ENCODE measurements around the gene SMARCC2. TPM values are rescaled to one million over a fixed set of nuclear protein-coding genes. Genes with fewer than 3 reads are reported as not detected.
A peak's percentile ranks its signal among the peaks of the same experiment; 100 is the strongest.
"Not testable (repeated sequence)": the region's sequence is repeated elsewhere in the genome, so short reads cannot be mapped to it uniquely, and the experiment has no call there.

SMARCC2 gene
- total RNA-seq, 2 donors from 2014 or later = 101 to 123 TPM

DNA sequence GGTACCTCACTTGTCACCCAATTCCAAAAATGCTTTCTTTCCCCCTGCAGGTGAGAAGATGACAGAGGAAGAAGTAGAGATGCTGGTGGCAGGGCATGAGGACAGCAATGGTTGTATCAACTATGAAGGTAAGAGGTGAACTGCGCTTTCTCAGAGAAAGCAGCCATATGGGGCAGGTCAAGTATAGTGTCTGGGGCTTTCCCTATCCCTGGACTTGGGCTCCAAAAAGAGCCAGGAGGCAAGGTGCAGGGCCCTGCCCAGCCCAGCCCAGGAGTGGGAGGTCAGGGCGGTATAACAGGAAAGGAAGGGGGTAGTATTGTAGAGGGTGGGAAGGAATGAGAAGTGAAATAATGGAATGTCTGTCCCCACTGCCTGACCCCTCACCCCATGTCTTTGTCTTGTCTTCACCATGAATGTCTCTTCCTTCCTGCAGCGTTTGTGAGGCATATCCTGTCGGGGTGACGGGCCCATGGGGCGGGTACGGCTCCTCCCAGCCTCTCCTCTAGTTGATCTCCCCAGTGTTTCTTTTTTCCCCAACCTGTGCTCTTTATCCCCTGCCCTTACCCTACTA lies 29.0 kb downstream of the SMARCC2 start:
- Mint-ChIP-seq H3K9me3 (no peaks in the 10 kb centered on the region), H3K36me3 (peaks cover 42 to 61% of the 10 kb centered on the region in 2 donors), H3K27ac (peak overlapping the region; percentile 95 to 98)
- peak; percentile 22 to 38 for ATAC-seq
- DNase-seq (ENCODE audit: low spot score in 2 of 2) = peak in 1 of 2 donors; percentile 48

DNA sequence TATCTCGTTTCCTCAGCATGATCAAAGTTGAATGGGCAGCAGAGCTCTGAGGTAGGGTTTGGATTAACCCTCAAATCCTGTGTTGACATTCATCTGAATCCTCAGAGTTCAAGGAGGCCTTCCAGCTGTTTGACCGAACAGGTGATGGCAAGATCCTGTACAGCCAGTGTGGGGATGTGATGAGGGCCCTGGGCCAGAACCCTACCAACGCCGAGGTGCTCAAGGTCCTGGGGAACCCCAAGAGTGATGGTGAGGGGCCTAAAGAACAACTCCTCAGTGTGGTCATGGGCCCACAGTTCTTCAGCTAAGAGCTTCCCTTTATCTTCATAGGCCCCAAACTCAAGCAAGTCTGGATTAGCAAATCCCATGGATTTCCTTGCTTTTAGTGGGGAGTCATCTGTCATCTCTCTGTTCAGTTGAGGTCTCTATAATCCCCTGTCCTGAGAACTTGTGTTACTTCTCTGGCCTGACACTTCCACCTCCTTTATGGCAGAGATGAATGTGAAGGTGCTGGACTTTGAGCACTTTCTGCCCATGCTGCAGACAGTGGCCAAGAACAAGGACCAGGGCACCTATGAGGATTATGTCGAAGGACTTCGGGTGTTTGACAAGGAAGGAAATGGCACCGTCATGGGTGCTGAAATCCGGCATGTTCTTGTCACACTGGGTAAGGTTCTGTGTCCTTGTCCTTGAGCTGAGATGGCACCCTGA lies 29.6 kb downstream of the SMARCC2 start:
- H3K9me3 Mint-ChIP-seq = no peaks in the 10 kb centered on the region
- no peak for ATAC-seq
- DNase-seq (ENCODE audit: low spot score in 2 of 2) = no peak
- peaks cover 42 to 62% of the 10 kb centered on the region in 2 donors for H3K36me3 Mint-ChIP-seq
- H3K27ac Mint-ChIP-seq = peak overlapping the region; percentile 95 to 98

DNA sequence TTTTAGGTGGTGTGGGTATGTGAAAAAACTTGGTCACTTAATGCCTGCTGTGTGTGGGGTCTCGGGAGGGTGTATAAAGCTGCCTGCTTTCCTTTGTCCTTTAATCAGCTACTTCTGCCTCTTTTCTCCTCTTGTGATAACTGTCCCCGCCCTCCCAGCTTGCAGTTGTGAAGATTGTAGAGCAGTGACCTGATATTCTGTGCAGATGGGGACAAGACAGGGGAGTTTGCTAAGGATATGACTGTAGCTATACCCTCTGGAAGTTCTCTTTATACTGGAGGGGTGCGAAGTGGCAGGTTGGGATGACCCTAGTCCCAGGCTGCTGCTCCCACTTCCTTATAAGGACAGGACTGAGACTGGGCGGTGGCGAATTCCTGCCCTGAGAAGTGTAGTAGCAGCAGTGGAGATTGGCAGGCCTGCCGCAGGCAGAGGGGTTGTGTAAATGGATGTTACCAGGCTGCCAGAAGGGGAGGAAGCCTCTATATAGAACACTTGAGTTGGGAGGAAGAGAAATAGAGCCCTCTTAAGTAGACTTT lies 30.3 kb downstream of the SMARCC2 start:
- Mint-ChIP-seq H3K27ac (peak overlapping the region; percentile 95 to 98), H3K36me3 (peaks cover 42 to 62% of the 10 kb centered on the region in 2 donors), H3K9me3 (no peaks in the 10 kb centered on the region)
- ATAC-seq = peak in 1 of 2 donors; percentile 17
- DNase-seq (ENCODE audit: low spot score in 2 of 2) = no peak

DNA sequence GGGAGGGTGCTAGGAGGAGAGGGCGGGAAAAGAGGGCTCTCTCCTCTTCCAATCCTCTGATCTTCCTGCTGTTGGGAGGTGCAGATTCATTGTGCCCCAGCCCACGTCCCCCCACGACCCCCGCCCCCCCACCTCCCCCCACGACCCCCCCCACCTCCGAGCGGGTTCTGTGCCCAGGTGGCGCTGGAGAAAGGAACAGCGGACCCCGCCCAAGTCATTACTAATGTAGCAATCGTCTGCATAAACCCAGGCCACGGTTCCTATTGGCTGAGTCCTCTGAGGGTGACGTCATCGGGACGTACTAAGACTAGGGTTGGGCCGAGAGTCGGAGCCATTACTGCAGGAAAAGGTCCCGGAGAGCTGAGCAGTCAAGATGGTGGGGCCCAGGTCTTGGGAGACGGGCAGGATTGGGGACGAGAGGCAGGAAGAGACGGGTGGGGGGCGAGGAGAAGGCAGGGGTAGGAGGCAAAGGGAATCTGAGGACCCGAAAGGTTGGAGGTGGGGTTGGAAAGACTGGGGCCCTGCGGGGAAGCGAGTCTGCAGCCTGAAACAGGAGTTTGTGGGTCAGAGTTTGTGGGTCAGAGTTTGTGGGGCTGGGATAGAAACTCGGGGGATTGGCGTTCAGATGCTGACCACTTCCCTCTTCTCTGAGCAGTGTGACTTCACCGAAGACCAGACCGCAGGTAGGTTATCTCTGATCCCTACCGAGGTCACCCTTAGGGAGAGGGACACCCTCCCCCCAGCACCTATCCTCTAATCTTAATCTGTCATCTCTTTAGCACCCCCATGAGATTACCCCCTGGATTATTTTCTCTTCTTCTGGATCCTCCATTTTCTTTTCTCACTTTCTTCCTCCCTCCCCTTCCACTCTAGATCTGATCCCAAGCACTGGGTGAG lies 31.0 kb downstream of the SMARCC2 start, which contains the start of gene MYL6:
Gene MYL6 (plus strand): TSS at position 331 of the 897 bp plus-strand sequence. CDS start 43 bp downstream, at position 374.
- Mint-ChIP-seq H3K9me3 (no peaks in the 10 kb centered on the region), H3K27ac (peak within 1 kb of the TSS; percentile 95 to 98), H3K36me3 (peaks cover 42 to 62% of the 10 kb centered on the region in 2 donors)
- ATAC-seq (peak; percentile 86 to 92), DNase-seq (ENCODE audit: low spot score in 2 of 2) (peak; percentile 87 to 92)

DNA sequence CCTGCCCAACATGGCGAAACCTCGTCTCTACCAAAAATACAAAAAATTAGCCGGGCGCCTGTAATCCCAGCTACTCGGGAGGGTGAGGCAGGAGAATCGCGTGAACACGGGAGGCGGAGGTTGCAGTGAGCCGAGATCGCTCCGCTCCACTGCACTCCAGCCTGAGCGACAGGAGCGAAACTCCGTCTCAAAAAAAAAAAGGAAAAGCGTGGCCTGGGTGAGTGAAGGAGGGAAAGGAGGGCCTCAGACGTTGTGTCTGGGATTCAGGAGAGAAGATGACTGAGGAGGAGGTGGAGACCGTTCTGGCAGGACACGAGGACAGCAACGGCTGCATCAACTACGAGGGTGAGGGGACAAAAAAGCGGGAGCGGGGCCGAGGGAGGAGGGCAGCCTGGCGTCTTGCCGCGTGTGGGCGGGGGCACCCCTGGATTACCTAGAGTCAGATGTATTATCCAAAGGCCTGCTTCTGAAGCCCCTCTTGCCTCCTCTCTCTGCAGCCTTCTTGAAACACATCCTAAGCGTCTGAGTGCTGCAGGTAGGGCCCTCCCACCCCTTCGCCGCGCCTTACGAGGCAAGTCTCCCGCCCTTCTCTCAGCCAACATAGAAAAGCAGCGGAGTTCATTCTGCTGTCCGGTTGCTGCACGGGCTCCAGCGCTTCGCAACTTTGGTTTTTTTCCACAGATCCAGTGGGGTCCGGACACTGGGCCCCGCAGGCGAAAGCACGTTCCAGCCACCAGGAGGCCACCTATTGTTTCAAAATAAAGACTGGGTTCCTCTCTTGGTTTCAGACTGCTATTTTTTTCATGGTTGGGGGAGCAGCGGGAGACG lies 31.9 kb downstream of the SMARCC2 start:
- peaks cover 42 to 65% of the 10 kb centered on the region in 2 donors for H3K36me3 Mint-ChIP-seq
- peak in 1 of 2 donors; percentile 53 for DNase-seq (ENCODE audit: low spot score in 2 of 2)
- peak; percentile 17 to 59 for ATAC-seq
- no peaks in the 10 kb centered on the region for H3K9me3 Mint-ChIP-seq
- peak overlapping the region; percentile 95 to 96 for H3K27ac Mint-ChIP-seq

DNA sequence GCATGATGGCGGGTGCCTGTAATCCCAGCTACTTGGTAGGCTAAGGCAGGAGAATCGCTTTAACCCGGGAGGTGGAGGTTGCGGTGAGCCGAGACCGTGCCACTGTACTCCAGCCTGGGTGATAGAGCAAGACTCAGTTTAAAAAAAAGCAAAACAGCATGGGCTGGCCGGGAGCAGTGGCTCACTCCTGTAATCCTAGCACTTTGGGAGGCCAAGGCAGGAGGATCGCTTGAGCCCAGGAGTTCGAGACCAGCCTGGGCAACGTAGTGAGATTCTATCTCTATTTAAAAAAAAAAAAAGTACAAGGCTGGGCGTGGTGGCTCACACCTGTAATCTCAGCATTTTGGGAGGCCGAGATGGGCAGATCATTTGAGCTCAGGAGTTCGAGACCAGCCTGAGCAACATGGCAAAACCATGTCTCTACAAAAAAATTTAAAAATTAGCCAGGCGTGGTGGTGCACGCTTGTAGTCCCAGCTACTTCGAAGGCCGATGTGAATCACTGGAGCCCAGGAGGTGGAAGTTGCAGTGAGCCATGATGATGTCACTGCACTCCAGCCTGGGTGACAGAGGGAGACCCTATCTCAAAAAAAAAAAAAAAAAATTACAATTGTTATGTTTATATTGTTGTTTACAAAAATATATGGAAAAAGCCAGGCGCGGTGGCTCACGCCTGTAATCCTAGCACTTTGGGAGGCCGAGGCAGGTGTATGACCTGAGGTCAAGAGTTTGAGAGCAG lies 32.7 kb downstream of the SMARCC2 start:
- DNase-seq (ENCODE audit: low spot score in 2 of 2); ATAC-seq; H3K9me3 Mint-ChIP-seq: not testable (repeated sequence)
- peaks cover 42 to 65% of the 10 kb centered on the region in 2 donors for H3K36me3 Mint-ChIP-seq
- H3K27ac Mint-ChIP-seq = peak overlapping the region; percentile 95 to 96

DNA sequence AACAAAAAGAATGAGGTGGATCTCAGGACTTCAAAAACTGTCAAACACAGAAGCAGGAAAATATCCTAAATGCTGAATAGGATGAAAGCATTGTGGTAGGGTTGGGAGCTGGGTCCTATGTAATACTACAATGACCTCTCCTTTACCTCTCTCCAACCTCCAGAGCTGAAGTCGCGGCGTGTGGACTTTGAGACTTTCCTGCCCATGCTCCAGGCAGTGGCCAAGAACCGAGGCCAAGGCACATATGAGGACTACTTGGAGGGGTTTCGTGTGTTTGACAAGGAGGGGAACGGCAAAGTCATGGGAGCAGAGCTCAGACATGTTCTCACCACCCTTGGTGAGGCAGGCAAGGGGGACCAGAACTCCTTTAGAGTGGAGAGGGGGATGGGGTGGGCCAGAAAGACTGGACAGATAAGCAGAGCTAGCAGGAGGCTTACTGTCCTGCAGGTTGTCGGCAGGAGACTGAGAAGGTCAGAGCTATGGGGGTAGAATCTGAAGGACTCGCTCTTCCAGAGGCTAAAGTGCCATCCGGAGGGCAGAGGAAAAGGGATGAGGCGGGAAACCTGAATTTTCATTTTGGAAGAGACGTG lies 33.9 kb downstream of the SMARCC2 start:
- Mint-ChIP-seq H3K9me3 (no peaks in the 10 kb centered on the region), H3K36me3 (peaks cover 29 to 52% of the 10 kb centered on the region in 2 donors), H3K27ac (peak overlapping the region in 1 of 2 donors; percentile 2)
- ATAC-seq (no peak), DNase-seq (ENCODE audit: low spot score in 2 of 2) (no peak)

GRCh38 chr12:56154818-56155217 lies 34.5 kb downstream of the SMARCC2 start:
- Mint-ChIP-seq H3K36me3 (peaks cover 24 to 47% of the 10 kb centered on the region in 2 donors), H3K27ac (no peak overlapping the region), H3K9me3 (no peaks in the 10 kb centered on the region)
- no peak for DNase-seq (ENCODE audit: low spot score in 2 of 2)
- ATAC-seq = no peak

DNA sequence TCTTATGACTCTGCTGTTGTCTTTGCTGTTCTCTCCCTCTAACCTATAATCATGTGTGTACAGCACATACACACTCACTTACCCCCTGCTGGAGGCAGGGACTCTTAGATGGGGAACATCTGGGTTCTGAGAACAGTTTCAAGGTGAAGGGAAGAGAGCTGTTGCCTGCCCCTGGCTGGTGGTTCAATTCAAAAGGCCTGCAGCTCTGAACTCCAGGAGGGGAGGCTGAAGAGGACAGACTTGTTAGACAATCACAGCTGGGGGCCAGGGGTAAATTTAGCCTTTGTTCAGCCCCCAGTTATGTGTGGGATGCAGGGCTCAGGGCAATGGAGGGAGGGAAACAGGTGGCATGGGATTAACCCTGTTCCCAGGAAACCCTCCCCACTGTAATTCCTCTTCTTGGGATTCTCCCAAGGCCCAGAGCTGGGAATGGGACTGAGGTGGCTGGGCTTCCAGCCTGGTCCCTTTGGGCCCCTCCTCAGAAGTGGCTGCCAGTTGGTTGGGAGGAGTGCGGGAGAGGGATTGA lies 35.0 kb downstream of the SMARCC2 start:
- no peak for DNase-seq (ENCODE audit: low spot score in 2 of 2)
- ATAC-seq = no peak
- H3K27ac Mint-ChIP-seq = no peak overlapping the region
- H3K9me3 Mint-ChIP-seq = no peaks in the 10 kb centered on the region
- peaks cover 19 to 42% of the 10 kb centered on the region in 2 donors for H3K36me3 Mint-ChIP-seq

DNA sequence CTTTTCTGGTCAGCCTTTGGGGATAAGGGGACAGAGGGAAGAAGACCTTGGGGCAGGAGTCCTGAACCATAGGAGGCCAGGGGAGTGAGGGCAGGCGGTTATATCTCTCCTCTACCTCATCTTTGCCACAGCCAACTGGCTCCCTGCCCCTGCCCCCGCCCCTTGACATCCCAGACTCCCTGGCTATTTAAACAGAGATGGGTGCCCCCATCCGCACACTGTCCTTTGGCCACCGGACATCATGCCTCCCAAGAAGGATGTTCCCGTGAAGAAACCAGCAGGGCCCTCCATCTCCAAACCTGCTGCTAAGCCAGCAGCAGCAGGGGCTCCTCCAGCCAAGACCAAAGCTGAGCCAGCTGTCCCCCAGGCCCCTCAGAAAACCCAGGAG lies 35.6 kb downstream of the SMARCC2 start:
- Mint-ChIP-seq H3K9me3 (no peaks in the 10 kb centered on the region), H3K36me3 (peaks cover 12 to 36% of the 10 kb centered on the region in 2 donors), H3K27ac (peak overlapping the region in 1 of 2 donors; percentile 98)
- DNase-seq (ENCODE audit: low spot score in 2 of 2) (no peak), ATAC-seq (no peak)

GRCh38 chr12:56152756-56153677 lies 36.3 kb downstream of the SMARCC2 start:
- no peak for ATAC-seq
- peaks cover 6 to 29% of the 10 kb centered on the region in 2 donors for H3K36me3 Mint-ChIP-seq
- no peaks in the 10 kb centered on the region for H3K9me3 Mint-ChIP-seq
- no peak for DNase-seq (ENCODE audit: low spot score in 2 of 2)
- H3K27ac Mint-ChIP-seq = peak overlapping the region; percentile 96 to 98

GRCh38 chr12:56152132-56152755 lies 37.0 kb downstream of the SMARCC2 start, which contains the start of gene MYL6B:
Gene MYL6B, plus strand, starts transcription at chr12:56152587. Its CDS starts 1,332 bp downstream, at chr12:56153919.
- no peaks in the 10 kb centered on the region for H3K9me3 Mint-ChIP-seq

GRCh38 chr12:56151672-56152131 lies 37.6 kb downstream of the SMARCC2 start:
- Mint-ChIP-seq H3K9me3 (no peaks in the 10 kb centered on the region), H3K27ac (peak overlapping the region; percentile 96 to 98), H3K36me3 (peaks cover 0 to 18% of the 10 kb centered on the region in 2 donors)
- ATAC-seq (peak; percentile 65 to 66), DNase-seq (ENCODE audit: low spot score in 2 of 2) (peak; percentile 69 to 71)

More at GRCh38 chr12:56152132-56152755, 37.0 kb downstream of the SMARCC2 start, which contains the start of gene MYL6B:
- peaks cover 3 to 21% of the 10 kb centered on the region in 2 donors for H3K36me3 Mint-ChIP-seq
- peak; percentile 90 to 96 for DNase-seq (ENCODE audit: low spot score in 2 of 2)
- ATAC-seq = peak; percentile 91 to 95
- peak within 1 kb of the TSS; percentile 96 to 98 for H3K27ac Mint-ChIP-seq

All from activated naive CD4-positive, alpha-beta T cell treated with anti-CD3 and anti-CD28 coated beads, Interleukin-2, amount 50 U/mL, for 72 hours (primary cell).